HG03439 (cell line): ENCODE data around the gene PEF1.
"Not testable (repeated sequence)": the region's sequence is repeated elsewhere in the genome, so short reads cannot be mapped to it uniquely, and the experiment has no call there.

Experiments used
- ATAC-seq: cut with Tn5 transposase; IDR thresholded peaks from one replicate; pipeline ENCODE4 v1.9.1; 2021; ENCODE audit warnings: mild to moderate bottlenecking, moderate library complexity; ENCODE audit not compliant: unreplicated experiment

Gene PEF1

DNA sequence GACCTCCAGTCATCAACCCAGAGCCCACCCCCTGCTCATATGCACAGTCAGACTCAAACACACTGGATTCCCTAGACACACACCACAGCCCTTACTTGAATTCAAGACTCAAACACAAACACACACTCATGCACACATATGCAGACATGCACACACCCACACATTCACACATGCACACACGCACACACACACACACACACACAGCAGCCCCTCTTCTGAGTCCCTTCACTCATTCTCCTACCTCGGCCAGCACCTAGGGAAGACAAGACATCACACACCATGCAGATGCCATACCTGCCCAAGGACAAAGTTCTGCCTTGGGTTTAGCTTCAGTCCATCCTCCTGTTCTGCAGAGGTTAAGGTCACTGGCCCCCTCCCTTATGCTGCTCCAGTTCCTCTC lies 28.7 kb downstream of the PEF1 start:
- no peak for ATAC-seq

DNA sequence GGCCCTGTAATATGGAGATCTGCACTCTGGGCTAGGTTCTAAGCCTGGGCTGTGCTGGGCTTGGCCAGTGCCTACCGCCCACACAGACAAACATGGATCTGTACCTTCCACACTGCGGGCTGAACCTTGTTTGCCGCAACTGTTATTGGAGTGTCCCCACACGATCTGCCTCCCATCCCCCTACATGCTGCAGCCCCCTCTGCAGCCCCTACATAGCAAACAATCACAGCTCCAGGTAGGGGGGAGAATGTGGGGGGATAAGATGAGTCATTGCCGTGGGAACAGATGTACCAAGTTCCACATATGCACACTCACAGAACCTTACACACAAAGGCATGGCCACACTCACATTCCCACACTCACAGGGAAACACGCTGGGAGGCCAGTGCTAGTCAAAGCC lies 29.3 kb downstream of the PEF1 start:
- ATAC-seq = no peak

DNA sequence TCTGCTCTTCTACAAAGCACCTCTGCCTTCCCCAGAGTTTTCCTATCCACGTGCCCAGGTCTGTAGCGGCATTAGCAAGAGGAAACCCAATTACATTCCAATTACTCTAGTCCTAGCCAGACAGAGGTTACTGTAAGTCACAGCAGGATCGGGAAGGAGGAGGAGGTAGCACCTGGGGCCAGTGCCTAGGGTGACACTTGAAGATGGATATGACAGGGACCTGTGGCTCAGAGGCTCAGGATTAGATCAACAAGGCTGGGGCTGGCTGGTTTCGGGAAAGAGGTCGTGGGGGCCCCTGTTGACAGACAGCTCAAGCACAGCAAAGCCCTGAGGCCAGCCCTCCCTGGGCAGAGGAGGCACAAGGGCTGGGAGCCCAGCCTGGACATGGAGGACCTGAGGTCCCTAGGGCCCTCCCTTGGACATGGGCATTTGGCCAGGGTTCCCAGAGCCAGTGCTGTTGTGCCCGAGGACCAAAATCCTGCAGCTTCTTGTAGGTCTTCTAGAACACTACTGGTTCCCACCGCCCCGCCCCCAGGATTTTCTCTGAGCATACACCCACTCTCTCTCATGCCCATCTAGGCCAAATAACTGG lies 30.2 kb downstream of the PEF1 start:
- ATAC-seq = no peak

DNA sequence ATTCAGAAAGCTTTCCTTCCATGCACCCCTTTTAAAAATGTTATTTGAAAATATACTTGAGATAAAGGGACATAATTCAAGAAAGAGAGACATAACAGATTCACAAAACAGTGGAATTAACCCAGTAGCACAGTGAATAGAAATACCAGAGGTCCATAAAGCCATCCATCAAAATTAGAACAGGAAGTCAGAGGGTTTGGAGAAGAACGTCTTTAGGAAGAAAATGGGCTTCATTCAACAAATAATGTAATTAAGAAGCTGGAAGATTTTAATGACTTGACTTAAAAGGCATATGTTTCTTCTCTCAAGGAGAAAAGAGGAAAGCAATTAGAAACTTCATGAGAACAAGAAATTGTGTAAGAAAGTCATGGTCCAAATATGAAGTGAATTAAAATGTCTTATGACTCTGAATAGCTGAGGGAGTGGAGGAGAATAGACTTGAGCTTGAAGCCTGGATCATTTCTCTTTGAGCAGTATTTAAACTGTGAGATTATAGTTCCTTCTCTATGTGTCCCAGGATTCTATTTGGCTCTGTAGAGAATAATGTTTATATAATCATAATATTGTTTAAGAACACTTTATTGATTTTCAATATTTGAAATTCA lies 35.1 kb downstream of the PEF1 start:
- ATAC-seq = no peak

DNA sequence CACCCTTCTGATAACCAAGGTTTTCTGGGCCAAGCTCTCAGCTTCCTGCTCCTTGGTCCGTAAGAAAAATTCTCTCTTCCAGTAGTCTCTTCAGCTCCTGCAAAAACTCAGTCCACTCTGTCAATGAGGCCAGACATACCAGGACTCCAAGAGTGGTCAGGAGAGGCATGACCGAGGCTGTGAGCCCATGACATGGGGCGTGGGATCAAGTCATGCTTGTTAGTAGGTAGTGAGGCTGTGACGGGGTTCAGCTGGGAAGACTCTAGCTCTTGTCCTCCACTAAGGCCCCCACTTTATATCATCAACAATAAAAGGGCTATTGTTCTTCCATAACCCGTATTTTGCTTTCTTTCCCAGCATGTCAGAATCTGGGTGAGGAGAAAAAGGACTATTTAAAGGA lies 37.3 kb downstream of the PEF1 start:
- no peak for ATAC-seq

DNA sequence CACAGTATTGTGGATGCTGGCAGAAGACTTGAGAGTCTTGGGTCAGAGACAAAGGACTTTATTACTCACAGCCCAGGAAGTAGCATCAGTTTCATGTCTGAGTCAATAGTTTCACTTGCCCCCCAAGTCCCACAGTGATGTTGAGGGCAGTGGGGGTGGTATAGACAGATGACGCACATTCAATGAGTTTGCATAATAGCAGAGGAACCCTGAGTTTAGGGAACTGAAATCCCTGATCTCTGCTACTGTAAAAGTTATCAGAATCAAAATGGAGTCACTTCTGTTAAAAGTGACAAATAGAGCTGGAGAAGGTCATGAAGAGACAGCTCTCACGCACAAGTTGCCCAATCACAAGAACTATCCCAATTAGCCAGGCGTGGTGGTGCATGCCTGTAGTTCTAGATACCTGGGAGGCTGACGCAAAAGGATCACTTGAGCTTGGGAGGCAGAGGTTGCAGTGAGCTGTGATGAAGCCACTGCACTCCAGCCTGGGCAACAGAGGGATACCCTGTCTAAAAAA lies 38.7 kb downstream of the PEF1 start:
- peak; percentile 94 for ATAC-seq

DNA sequence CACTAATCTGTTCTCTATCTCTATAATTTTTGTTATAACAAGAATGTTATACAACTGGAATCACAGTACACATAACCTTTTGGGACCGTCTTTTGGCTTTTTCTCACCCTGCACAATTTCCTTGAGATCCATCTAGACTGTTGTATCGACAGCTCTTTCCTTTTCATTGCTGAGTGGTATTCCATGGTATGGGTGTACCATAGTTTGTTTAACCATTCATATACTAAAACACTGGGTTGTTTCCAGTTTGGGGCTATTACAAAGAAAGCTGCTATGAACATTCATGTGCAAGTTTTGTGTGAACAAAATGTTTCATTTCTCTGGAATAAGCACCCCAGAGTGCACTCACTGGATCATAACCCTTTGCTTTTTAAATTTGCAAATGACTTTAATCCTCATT lies 42.6 kb downstream of the PEF1 start:
- ATAC-seq = no peak

DNA sequence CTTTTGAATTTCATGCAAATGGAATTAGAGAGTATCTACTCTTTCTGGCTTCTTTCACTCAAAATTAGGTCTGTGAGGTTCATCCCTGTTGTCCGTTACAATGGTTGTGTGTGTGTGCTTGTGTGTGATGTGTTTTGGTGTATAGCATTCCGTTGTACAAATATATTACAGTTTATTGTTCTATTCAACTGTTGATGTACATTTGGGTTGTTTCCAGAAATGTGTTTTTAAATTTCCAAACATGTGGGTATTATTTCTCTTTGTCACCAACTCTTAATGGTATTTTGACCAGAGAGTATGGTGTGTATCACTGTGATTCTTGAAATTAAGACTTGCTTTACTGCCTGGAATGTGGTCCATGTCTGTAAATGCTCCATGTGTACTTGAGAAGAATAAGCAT lies 44.0 kb downstream of the PEF1 start:
- no peak for ATAC-seq

DNA sequence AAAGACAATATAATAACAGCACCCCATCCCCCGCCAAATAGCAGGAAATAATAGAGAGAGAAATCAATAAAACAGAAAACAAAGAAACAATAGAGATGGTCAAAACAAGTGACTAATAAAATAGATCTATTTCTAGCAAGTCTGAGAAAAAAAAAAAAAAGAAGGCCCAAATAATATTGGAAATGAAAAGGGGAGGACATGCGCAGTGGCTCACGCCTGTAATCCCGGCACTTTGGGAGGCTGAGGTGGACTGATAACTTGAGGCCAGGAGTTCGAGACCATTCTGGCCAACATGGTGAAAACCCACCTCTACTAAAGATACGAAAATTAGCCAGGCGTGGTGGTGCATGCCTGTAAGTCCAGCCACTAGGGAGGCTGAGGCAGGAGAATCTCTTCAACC lies 45.7 kb downstream of the PEF1 start:
- no peak for ATAC-seq

DNA sequence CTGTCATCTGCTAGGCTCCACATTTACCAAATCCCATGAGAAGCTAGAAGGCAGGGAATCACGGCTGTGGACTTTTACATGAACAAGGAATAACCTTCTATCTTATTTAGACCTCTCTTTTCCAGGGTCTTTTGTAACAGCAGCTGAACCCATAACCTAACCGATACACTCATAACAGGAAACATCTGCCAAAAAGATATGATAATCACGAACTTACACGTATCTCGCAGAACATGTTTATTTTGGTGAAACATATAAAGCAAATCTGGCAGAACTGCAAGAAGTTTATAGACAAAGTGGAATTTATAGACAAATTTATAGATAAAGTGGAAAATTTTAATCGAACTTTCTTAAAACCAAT lies 48.0 kb downstream of the PEF1 start:
- no peak for ATAC-seq

DNA sequence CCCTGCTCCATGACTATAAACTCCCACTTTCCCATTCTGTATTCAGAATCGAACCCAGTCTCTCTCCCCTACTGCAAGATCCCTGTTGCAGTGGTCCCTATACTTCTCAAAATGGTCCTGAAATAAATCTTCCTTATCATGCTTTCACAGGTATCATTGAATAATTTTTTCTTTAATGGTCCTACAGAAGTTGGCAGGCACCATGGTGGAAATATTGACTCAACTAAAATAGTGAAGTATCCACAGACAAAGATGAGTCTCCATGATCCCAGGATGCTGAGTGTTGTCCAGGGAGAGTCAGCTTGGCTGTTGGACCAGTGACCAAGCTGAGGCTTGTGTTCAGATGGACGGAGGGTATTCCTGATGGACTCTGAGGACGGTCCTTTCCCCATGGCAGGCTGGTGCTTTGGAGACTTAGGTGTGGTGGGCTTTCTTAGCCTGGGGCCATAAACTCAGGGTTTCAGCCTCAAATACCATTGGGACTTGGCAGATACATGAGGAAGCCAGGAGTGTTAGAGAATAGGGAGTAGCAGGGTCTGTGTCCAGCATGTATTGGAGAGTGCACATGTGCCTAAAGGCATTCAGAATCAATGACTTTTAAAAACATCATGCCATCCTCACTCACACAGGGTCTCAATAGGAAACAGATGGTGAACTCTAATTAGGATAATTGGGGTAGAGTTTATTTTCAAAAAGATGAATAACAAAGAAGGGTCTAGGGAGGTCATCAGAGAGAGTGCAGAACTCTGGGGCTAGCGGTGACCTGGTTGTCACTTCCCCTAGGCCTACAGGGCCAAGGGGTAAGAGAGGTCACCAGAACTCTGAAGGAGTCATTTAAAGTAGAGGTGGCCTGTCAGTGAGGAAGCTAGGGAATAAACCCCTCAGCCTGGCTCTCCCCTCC lies 48.6 kb downstream of the PEF1 start:
- no peak for ATAC-seq

DNA sequence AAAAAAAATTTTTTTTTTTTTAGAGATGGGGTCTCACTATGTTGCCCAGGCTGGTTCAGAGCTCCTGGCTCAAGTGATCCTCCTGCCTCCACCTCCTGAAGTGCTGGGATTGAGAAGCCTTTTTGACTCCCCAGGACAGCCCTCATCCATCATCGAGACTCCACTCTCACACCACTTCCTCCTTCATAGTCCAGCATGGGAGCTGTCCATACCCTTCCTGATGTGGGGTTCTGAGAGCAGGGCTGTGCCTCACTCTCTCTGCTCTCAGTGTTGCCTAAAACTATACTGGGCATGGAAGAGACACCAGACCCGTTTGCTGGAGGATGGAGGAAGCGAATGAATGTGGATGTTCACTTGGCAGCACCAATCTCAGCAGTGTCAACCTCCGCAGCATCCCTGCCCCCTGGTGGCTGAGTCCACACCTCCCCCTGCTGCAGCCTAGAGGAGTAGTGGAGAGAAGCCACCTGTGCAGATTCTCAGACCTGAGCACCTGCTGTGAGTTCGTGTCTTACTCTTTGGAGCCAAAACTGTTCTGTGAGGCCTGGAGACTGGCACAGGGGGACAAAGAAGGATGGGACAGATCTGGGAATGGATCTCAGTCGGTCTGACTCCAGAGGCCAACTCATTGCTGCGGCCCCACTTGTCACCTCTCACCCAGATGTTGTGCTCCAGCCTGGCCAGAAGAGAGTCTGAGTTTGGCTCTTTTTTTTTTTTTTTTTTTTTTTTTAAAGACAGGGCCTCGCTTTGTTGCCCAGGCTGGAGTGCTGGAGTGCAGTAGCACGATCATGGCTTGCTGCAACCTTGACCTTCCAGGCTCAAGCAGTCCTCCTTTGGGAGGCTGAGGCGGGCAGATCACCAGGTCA lies 50.7 kb downstream of the PEF1 start:
- ATAC-seq = no peak

DNA sequence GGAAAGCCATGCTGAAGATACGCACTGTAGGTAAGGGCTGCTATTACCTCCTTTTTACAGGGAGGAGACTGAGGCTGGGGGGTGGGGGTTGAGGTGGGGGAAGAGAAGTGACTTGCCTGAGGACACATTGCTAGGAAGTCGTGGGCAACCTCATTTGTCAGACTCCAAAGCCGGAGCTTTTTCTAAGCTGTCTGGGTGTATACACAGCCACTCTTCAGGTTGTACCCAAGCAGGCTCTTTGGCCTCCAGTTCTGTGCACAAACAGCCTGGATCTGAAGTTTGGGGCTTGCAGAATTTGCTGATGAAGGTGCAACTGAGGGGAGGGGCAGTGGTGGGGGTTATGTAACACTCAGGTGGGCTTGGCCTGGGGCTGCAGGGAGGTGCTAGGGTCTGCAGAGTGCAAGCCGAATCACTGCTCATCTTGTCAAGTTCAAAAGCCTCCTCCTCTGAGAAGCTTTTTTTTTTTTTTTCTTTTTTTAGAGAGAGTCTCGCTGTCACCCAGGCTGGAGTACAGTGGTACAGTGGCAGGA lies 51.5 kb downstream of the PEF1 start:
- ATAC-seq = no peak

DNA sequence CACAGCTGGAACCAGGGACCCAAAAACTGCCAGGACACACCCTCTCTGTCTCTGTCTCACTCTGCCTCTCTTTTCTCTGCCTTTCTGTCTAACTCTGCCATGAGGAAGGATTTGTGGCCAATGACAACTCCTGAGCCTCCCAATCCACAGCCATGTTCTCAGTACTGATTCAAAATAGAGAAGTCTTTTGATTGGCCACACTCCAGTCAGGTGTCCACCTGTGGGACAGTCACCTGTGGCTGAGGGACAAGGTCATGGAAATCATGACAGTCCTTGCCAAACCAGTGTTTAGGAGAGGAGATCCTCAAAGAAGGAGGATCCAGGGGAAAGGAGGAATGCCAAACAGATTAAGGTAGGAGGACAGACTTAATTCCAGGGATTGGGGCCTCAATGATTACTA lies 52.5 kb downstream of the PEF1 start:
- ATAC-seq = no peak

DNA sequence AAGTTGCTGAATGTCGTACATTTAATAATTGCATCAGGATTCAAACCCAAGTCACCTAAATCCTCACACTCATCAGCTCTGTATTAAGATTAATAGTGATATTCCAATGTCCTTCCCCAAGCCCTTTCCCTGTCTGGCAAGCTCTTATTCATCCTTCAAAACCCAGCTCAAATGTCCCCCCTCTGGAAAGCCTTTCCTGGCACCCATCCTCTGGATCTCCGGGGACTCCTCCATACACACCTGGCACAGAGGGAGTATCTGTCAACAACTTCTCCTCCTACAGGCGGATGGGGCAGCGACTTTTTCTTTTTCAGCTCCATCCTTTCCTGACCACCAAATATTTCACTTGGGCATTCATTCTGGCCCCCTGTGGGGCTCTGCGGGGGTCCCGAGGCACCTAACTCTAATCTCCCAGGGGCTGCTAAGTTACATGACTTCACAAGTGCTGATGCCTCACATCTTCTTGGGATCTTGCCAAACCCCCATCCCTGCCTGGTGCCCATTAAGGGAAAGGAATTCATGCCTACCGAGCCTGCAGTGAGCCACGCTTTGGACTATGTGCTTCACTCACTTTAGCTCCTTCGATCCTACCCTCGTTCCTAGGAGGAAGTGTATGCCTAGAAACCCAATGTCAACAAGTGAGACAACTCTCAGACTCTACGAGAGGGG lies 53.1 kb downstream of the PEF1 start:
- ATAC-seq = no peak

DNA sequence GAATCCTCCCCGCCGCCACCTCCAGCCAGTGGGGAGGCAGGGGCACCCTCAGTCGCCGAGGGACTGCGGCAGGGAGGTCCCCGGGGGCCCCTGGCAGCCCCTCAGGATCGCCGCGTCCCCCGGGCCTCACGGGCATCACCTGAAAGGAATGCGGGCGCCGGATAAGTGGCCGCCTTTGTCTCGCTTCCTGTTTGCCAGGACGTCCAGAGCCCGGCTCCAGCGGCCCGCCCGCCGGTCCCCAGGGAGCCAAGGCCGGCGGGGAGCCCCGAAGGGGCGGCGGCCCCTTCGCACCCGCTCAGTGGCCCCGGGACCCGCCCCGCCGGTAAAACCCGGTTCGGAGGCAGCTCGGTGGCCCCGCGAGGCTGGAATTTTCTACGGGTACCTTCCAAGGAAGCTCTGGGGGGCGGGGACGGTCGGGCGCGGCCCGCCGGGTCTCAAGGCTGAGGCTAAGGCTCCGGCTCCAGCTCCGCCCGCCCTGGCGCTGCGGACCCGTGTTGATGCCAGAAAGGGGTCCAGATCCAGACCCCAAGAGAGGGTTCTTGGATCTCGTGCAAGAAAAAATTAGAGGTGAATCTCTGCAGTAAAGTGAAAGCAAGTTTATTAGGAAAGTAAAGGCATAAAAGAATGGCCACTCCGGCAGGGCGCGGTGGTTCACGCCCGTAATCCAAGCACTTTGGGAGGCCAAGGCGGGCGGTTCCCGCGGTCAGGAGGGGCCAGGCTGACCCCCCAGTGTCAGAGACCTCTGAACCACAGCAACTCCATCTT lies 55.7 kb downstream of the PEF1 start:
- no peak for ATAC-seq

DNA sequence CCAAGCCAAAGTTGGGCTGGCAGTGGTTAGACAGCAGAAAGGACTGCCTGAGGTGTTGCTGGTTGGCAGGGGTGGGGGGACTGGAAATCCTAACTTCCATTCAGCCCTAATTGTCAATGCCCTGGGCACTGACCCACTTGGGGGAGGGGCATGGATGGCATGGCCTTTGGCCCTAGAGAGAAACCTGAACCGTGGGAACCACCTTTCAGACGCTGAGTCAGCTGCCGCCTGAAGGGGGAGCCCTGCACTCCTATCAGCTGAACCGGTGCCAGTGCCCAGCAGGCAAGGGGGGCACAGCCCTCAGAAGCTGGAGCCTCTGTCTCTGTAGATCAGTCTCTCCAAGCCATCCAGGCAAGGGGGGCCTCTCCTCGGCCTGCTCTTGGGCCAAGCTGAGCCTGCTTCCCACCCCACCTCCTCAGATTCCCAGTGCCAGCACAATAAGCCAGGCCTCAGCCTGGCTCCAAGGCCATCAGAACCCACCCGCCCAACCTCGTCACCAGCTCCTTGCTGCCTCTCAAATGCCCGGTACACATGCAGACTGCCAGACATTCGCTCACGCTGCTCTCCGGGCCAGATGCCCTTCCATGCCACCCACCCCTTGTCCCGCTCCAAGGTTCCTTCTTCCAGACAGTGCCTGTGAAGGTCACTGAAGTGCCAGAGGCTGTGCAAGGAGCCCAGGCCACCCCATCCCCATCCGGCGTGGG lies 56.8 kb downstream of the PEF1 start:
- ATAC-seq = peak; percentile 49

DNA sequence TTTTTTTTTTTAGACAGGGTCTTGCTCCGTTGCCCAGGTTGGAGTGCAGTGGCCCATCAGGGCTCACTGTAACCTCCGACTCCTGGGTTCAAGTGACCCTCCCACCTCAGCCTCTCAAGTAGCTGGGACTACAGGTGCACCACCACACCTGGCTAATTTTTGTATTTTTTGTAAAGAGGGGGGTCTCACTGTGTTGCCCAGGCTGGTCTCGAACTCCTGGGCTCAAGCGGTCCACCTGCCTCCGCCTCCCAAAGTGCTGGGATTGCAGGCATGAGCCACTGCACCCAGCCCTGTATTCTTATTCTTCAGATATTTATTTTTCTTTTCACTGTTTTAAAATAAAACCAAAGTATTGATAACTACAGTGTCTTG lies 57.4 kb downstream of the PEF1 start:
- not testable (repeated sequence) for ATAC-seq
